K562 (cell line): ENCODE data around the gene RPS19BP1. TPM values are rescaled to one million over a fixed set of nuclear protein-coding genes. Genes with fewer than 3 reads are reported as not detected.
A peak's percentile ranks its signal among the peaks of the same experiment; 100 is the strongest.

ENCODE experiments used
- AFF1 ChIP-seq, 2 experiments: fragments of 450-650 bp; IDR thresholded peaks; 2 replicates each; pipeline ENCODE4 v1.6.1; 2018; ENCODE audit warnings: mild to moderate bottlenecking in 2 of 2, low read depth in 1 of 2; ENCODE audit not compliant: partially characterized antibody in 2 of 2
- FOXA1 ChIP-seq: fragments of 450-650 bp; IDR thresholded peaks from 2 replicates; pipeline ENCODE4 v1.6.1; 2016; ENCODE audit warnings: mild to moderate bottlenecking, borderline replicate concordance
- HDAC1 ChIP-seq, 2 experiments: fragments of 450-650 bp; IDR thresholded peaks; 2 replicates each; pipeline ENCODE4 v1.6.1; 2016 to 2017; ENCODE audit warnings: inconsistent platforms in 1 of 2, mild to moderate bottlenecking in 1 of 2, moderate library complexity in 1 of 2
- IRF2 ChIP-seq: sonication (generic); formaldehyde crosslinking; IDR thresholded peaks from 2 replicates; pipeline ENCODE4 v1.8.1; 2022; ENCODE audit warnings: mild to moderate bottlenecking, missing genetic modification reagents
- MAFG ChIP-seq: fragments of 450-650 bp; conservative IDR thresholded peaks from 2 replicates; pipeline ENCODE4 v1.6.1; 2016; ENCODE audit warnings: missing genetic modification characterization, missing compliant biosample characterization
- MEIS2 ChIP-seq: fragments of 450-650 bp; IDR thresholded peaks from 2 replicates; pipeline ENCODE4 v1.6.1; 2014; ENCODE audit warnings: mild to moderate bottlenecking; ENCODE audit not compliant: partially characterized antibody
- MLX ChIP-seq, 2 experiments: fragments of 450-650 bp in 1 of 2; sonication (generic) in 1 of 2; formaldehyde crosslinking; conservative IDR thresholded peaks; 2 replicates each; pipeline versions ENCODE4 v1.4.0 to v1.8.1; 2020 to 2022; ENCODE audit warnings: mild to moderate bottlenecking in 1 of 2, missing genetic modification reagents in 1 of 2
- NKRF ChIP-seq: fragments of 450-650 bp; IDR thresholded peaks from 2 replicates; pipeline ENCODE4 v1.6.1; 2016; ENCODE audit warnings: borderline replicate concordance
- SFPQ ChIP-seq: fragments of 200-400 bp; formaldehyde crosslinking; IDR thresholded peaks from 2 replicates; pipeline ENCODE4 v1.6.1; 2017; ENCODE audit warnings: mild to moderate bottlenecking, low read depth, low read length, moderate library complexity
- SMARCE1 ChIP-seq: fragments of 450-650 bp; IDR thresholded peaks from 2 replicates; pipeline ENCODE4 v1.7.1; 2016; ENCODE audit warnings: mild to moderate bottlenecking
- TAF9B ChIP-seq: fragments of 450-650 bp; IDR thresholded peaks from 2 replicates; pipeline ENCODE4 v1.6.1; 2018; ENCODE audit warnings: mild to moderate bottlenecking; ENCODE audit not compliant: partially characterized antibody
- TBL1XR1 ChIP-seq, 2 experiments: IDR thresholded peaks; 2 replicates each; pipeline ENCODE4 v1.6.1; 2012; ENCODE audit warnings: improper control_type of control experiment in 2 of 2, low read length in 2 of 2, mild to moderate bottlenecking in 1 of 2
- ZBTB17 ChIP-seq: fragments of 450-650 bp; formaldehyde crosslinking; IDR thresholded peaks from 2 replicates; pipeline ENCODE4 v1.4.0; 2020; ENCODE audit warnings: mild to moderate bottlenecking
- ZBTB26 ChIP-seq: fragments of 450-650 bp; formaldehyde crosslinking; IDR thresholded peaks from 2 replicates; pipeline ENCODE4 v1.4.0; 2022; ENCODE audit warnings: missing genetic modification characterization
- ZNF778 ChIP-seq: fragments of 450-650 bp; formaldehyde crosslinking; IDR thresholded peaks from 2 replicates; pipeline ENCODE4 v1.4.0; 2020; ENCODE audit warnings: mild to moderate bottlenecking, moderate library complexity
- ZNF79 ChIP-seq: fragments of 250-450 bp; sonication (Bioruptor Pico); IDR thresholded peaks from 2 replicates; pipeline ENCODE4 v1.4.0; 2020; ENCODE audit warnings: low read depth, mild to moderate bottlenecking, moderate library complexity
- polyA plus RNA-seq, 8 experiments: library from polyadenylated mRNA; depleted of rRNA in 4 of 8; stranded (reverse) in 5 of 8; unstranded in 3 of 8; fragments of >200 nt; fragmentation: Nextera tagmentation in 2 of 8; fragmentation: Illumina TruSeq in 1 of 8; extraction: Ambion mirVana in 2 of 8; extraction: Trizol in 1 of 8; gene quantifications; 2 replicates each; pipeline versions ENCODE4 v1.2.1 to v1.2.3, GENCODE V29; 2011 to 2014; ENCODE audit warnings: inconsistent platforms in 1 of 8, missing spikeins in 1 of 8
- total RNA-seq, 7 experiments: library from RNA; depleted of rRNA in 6 of 7; stranded (reverse); fragments of >200 nt in 6 of 7; fragmentation: Illumina TruSeq in 2 of 7; extraction: Trizol in 2 of 7; gene quantifications; 2 replicates each; pipeline versions ENCODE4 v1.2.1 to v1.2.3, GENCODE V29; 2011 to 2021; ENCODE audit warnings: low replicate concordance in 1 of 7

RPS19BP1 gene
- total and polyA plus RNA-seq, 9 of the 15 experiments (the other 6 are each of a cell fraction or from before 2014, with no cell fraction given): 3.0 to 223 (median 84.3) TPM

GRCh38 chr22:39545386-39546365 is 13.1 kb upstream of the RPS19BP1 start (continued):
- TF ChIP-seq AFF1 (IDR thresholded peaks at IDR 0.05; ENCODE audit: low read depth in 1 of 2, partially characterized antibody in 2 of 2): peak in 1 of 2 experiments; percentile 92
- TF ChIP-seq TBL1XR1 (IDR thresholded peaks at IDR 0.05; ENCODE audit: low read length in 2 of 2): no peak
- TF ChIP-seq SFPQ: no peak
- TF ChIP-seq SMARCE1: 0 out of 2 replicates have a peak, but pooled peaks have one; percentile 24
- TF ChIP-seq MLX (CRISPR knock-in tag; conservative IDR thresholded peaks at IDR 0.05): no peak
- TF ChIP-seq FOXA1: no peak
- TF ChIP-seq TAF9B: no peak
- TF ChIP-seq MAFG: no peak
- no peak for TF ChIP-seq IRF2 (CRISPR knock-in tag)
- TF ChIP-seq ZBTB26 (CRISPR knock-in tag): no peak
- TF ChIP-seq MEIS2: no peak
- no peak for TF ChIP-seq ZNF778 (CRISPR knock-in tag)
- TF ChIP-seq ZBTB17 (CRISPR knock-in tag): no peak
- TF ChIP-seq HDAC1 (IDR thresholded peaks at IDR 0.05): peak in 1 of 2 experiments; percentile 30; a peak in 1 of 4 replicates
- TF ChIP-seq NKRF: no peak
- TF ChIP-seq ZNF79 (CRISPR knock-in tag): no peak
